HG03097 (cell line): ENCODE results near the gene NKX6-2.
"Not testable (repeated sequence)": the region's sequence is repeated elsewhere in the genome, so short reads cannot be mapped to it uniquely, and the experiment has no call there.

Experiments
- ATAC-seq: cut with Tn5 transposase; IDR thresholded peaks from one replicate; pipeline ENCODE4 v1.9.1; 2021; ENCODE audit not compliant: unreplicated experiment, low FRiP score

Gene NKX6-2

GRCh38 chr10:132799865-132800264 is 13.9 kb upstream of the NKX6-2 start:
- ATAC-seq, result no peak

- no peak for ATAC-seq
Observed at GRCh38 chr10:132798876-132799275, 12.9 kb upstream of the NKX6-2 start.

- ATAC-seq, result no peak
Observed at GRCh38 chr10:132798403-132798802, 12.5 kb upstream of the NKX6-2 start.

- ATAC-seq, result not testable (repeated sequence)
Observed at GRCh38 chr10:132797986-132798385, 12.0 kb upstream of the NKX6-2 start.

GRCh38 chr10:132796846-132797245 is 10.9 kb upstream of the NKX6-2 start:
- ATAC-seq, result no peak

- no peak for ATAC-seq
Observed at GRCh38 chr10:132793871-132794849, 8.2 kb upstream of the NKX6-2 start.

- ATAC-seq, result no peak
Observed at GRCh38 chr10:132793213-132793612, 7.3 kb upstream of the NKX6-2 start.

- no peak for ATAC-seq
Observed at GRCh38 chr10:132792796-132793195, 6.8 kb upstream of the NKX6-2 start.

GRCh38 chr10:132792099-132792498 is 6.2 kb upstream of the NKX6-2 start:
- ATAC-seq, result not testable (repeated sequence)

GRCh38 chr10:132790934-132791829 is 5.2 kb upstream of the NKX6-2 start:
- ATAC-seq, result no peak

- ATAC-seq, result no peak
Observed at GRCh38 chr10:132790470-132790869, 4.5 kb upstream of the NKX6-2 start.

- no peak for ATAC-seq
Observed at GRCh38 chr10:132789659-132790148, 3.8 kb upstream of the NKX6-2 start.

GRCh38 chr10:132788831-132789219 is 2.9 kb upstream of the NKX6-2 start:
- ATAC-seq, result no peak

GRCh38 chr10:132788180-132788830 is 2.4 kb upstream of the NKX6-2 start:
- ATAC-seq, result no peak

GRCh38 chr10:132787495-132788179 is 1.7 kb upstream of the NKX6-2 start:
- no peak for ATAC-seq

- no peak for ATAC-seq
Observed at GRCh38 chr10:132786884-132787494, 1.0 kb upstream of the NKX6-2 start.

- ATAC-seq, result no peak
Observed at GRCh38 chr10:132786476-132786883, 533 bp upstream of the NKX6-2 start.

GRCh38 chr10:132784866-132785722 is 853 bp downstream of the NKX6-2 start:
- no peak for ATAC-seq
